ENCODE data around the gene DUS1L.

DUS1L gene

GRCh38 chr17:82087961-82088837, 22.6 kb upstream of the DUS1L start:
- H3K4me3 ChIP-seq (ENCODE audit: low read depth, low read length), result no peak overlapping the region
- TF ChIP-seq CTCF (IDR thresholded peaks at IDR 0.05; ENCODE audit: insufficient read depth, low read depth, low read length, missing control alignments), result no peak
- no peak for DNase-seq (ENCODE audit: low read depth)

- no peak overlapping the region for H3K4me3 ChIP-seq (ENCODE audit: low read depth, low read length)
- DNase-seq (ENCODE audit: low read depth), result no peak
- no peak for TF ChIP-seq CTCF (IDR thresholded peaks at IDR 0.05; ENCODE audit: insufficient read depth, low read depth, low read length, missing control alignments)
Observed at GRCh38 chr17:82086941-82087906, 21.6 kb upstream of the DUS1L start.

- no peak for TF ChIP-seq CTCF (IDR thresholded peaks at IDR 0.05; ENCODE audit: insufficient read depth, low read depth, low read length, missing control alignments)
- no peak overlapping the region for H3K4me3 ChIP-seq (ENCODE audit: low read depth, low read length)
Observed at GRCh38 chr17:82085931-82086764, 20.5 kb upstream of the DUS1L start.

GRCh38 chr17:82085031-82085861, 19.6 kb upstream of the DUS1L start:
- DNase-seq (ENCODE audit: low read depth), result no peak
- H3K4me3 ChIP-seq (ENCODE audit: low read depth, low read length), result no peak overlapping the region
- TF ChIP-seq CTCF (IDR thresholded peaks at IDR 0.05; ENCODE audit: insufficient read depth, low read depth, low read length, missing control alignments), result no peak

More at GRCh38 chr17:82085931-82086764, 20.5 kb upstream of the DUS1L start:
- no peak for DNase-seq (ENCODE audit: low read depth)

- DNase-seq (ENCODE audit: low read depth), result no peak
- no peak overlapping the region for H3K4me3 ChIP-seq (ENCODE audit: low read depth, low read length)
- no peak for TF ChIP-seq CTCF (IDR thresholded peaks at IDR 0.05; ENCODE audit: insufficient read depth, low read depth, low read length, missing control alignments)
Observed at GRCh38 chr17:82084373-82085030, 18.9 kb upstream of the DUS1L start.

All from GM12865 (cell line).